DMS153 (cell line): ENCODE measurements around the gene NPM1.

Source experiments
- DNase-seq: peaks from one replicate; lab custom pipeline; 2025; lab: John Stamatoyannopoulos, UW

NPM1 gene

DNA sequence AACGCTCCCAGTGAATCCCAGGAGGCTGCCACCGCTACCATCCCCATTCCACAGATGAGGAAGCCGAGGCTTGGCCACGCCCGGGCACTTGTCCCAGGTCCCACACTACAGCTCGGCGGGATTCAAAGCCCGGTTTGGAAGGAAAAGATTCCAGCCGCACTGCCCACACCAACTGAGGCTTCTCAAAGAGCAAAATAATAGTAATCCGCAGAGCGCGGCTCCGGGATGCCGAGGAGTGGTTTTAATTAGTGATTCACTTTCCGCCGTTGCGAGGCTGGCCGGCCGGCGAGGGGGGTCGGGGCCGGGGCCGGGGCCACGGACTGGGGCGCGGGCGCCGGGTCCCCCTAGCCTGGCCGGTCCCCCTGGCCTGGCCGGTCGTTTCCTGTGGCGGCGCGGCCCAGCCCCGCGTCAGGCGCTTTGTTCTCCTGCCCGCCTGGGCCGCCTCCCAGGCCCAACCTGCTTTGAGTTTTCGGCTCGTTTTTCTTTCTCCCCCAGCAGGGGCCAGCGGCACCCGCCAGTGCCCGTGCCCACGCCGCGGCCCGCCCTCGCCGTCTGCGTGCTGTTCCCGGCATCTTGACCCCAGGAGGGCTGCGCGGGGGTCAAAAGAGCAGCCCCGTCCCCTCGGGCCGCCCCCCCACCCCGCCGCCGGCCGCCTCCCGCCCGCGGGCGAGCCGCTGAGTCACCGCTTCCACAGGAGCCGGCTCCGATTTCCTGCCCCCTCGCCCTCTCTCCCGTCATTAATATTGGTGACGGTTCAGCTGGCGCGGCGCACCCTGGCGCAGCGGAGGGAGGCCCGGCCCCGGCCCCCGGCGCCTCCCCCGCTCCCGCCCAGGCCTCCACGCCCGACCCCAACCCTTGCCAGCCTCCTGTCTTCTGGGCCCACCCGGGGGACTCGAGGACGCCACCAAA is 63.0 kb downstream of the NPM1 start:
- no peak for DNase-seq

GRCh38 chr5:171451421-171451820 is 63.8 kb downstream of the NPM1 start:
- no peak for DNase-seq

- DNase-seq: no peak
Measured at GRCh38 chr5:171453056-171453725, 65.5 kb downstream of the NPM1 start.

DNA sequence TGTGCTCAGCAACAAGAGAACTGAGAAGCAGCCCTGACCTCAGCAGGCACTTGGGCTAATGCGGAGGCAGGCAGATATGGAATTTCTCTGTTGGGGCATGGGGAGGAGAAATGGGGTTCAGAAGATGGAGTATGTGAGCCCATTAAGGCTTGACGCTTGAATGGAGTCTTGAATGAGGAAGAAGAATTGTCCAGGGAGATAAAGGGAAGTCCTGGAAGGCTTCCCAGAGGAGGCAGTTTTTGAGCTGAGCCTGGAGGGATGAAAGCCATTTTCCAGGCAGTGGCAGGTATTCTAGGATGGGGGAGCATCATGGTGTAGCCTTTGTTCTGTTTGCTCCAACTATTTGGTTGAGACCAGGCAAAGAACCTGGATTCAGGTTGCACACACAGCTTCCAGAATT is 66.3 kb downstream of the NPM1 start:
- no peak for DNase-seq

DNA sequence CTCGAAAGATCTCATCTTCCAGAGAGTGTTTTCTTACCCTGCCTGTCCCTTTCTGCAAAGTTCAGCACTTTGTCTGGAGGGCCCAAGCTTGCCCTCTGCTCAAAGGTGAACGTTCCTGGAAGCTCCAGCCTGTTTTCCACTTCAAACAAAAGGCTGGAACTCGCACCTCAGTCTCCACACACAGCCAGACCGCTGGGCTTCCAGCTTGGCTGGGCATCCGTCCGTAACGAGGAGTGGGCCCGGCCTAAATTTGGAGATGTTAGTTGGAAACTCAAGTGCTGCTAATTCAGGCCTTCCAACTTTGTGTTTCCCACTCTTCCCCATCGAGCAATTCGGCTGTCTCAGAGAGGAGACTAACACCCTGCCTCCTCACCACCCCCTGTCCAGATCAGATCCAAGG is 66.9 kb downstream of the NPM1 start:
- no peak for DNase-seq

DNA sequence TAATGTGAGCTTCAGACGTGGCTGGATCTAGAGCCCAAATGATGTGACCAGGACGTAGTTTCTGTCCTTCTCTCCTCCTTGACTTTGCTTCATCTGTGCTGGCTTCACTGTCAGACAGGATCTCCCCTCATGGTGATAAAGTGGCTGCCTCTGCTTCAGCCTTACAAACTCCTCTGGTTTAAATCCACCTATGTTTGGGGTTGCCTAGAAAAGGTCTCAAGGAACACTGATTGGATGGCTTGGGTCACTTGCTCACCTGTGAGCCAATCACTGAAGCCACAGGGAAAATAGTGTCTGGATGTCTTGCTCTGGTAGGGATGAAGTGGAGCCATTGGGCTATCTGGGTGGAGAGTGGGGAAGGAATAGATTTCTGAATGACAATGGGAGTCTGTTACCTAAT is 67.9 kb downstream of the NPM1 start:
- no peak for DNase-seq

GRCh38 chr5:171457208-171457981 is 69.7 kb downstream of the NPM1 start:
- DNase-seq: no peak

- no peak for DNase-seq
Measured at GRCh38 chr5:171459839-171460238, 72.2 kb downstream of the NPM1 start.
